C4-2B (cell line): Measurements from ENCODE around the gene MED16.

Source experiments
- CTCF ChIP-seq: fragments of 450-650 bp; conservative IDR thresholded peaks from 2 replicates; pipeline ENCODE4 v1.5.1; 2017; ENCODE audit warnings: mild to moderate bottlenecking
- ZFX ChIP-seq: fragments of 450-650 bp; IDR thresholded peaks from 2 replicates; pipeline ENCODE4 v1.6.1; 2017

- no peak for TF ChIP-seq CTCF
- TF ChIP-seq ZFX: no peak
These were observed 7.5 kb upstream of the MED16 start for GRCh38 chr19:900302-901111.
